SK-N-MC (cell line): ENCODE results near the gene CDH3.

Experiments used
- EZH2 ChIP-seq: fragments of 200-600 bp; sonication (generic); IDR thresholded peaks from one replicate; pipeline ENCODE4 v1.6.1; 2017; ENCODE audit warnings: antibody characterized with exemption
- FOXP2 ChIP-seq: optimal IDR thresholded peaks from 2 replicates; pipeline ENCODE3; 2011; ENCODE audit warnings: mild to moderate bottlenecking, moderate library complexity; ENCODE audit not compliant: insufficient read depth; ENCODE audit errors: extremely low read length, control extremely low read depth
- POLR2AphosphoS5 ChIP-seq: IDR thresholded peaks from 2 replicates; pipeline ENCODE4 v1.6.1; 2012; ENCODE audit warnings: mild to moderate bottlenecking, low read depth, low read length, borderline replicate concordance

DNA sequence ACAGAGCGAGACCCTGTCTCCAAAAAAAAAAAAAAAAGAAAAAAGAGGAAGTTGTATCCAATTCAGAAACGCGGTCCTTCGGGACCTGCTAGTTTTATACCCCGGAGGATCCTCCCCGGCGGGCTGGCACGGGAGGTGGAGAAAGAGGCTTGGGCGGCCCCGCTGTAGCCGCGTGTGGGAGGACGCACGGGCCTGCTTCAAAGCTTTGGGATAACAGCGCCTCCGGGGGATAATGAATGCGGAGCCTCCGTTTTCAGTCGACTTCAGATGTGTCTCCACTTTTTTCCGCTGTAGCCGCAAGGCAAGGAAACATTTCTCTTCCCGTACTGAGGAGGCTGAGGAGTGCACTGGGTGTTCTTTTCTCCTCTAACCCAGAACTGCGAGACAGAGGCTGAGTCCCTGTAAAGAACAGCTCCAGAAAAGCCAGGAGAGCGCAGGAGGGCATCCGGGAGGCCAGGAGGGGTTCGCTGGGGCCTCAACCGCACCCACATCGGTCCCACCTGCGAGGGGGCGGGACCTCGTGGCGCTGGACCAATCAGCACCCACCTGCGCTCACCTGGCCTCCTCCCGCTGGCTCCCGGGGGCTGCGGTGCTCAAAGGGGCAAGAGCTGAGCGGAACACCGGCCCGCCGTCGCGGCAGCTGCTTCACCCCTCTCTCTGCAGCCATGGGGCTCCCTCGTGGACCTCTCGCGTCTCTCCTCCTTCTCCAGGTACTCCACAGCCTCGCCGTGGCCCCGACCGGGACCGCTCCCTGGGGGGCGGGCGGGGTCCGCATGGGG is at the start of gene CDH3:
- TF ChIP-seq POLR2AphosphoS5 (no peak), EZH2 (no peak), FOXP2 (no peak)
